GOT3 (cell line): ENCODE results near the gene EPHA8.

Experiments
- DNase-seq: peaks from one replicate; lab custom pipeline; 2025; ENCODE audit warnings: mixed read lengths; lab: John Stamatoyannopoulos, UW

Gene EPHA8

DNA sequence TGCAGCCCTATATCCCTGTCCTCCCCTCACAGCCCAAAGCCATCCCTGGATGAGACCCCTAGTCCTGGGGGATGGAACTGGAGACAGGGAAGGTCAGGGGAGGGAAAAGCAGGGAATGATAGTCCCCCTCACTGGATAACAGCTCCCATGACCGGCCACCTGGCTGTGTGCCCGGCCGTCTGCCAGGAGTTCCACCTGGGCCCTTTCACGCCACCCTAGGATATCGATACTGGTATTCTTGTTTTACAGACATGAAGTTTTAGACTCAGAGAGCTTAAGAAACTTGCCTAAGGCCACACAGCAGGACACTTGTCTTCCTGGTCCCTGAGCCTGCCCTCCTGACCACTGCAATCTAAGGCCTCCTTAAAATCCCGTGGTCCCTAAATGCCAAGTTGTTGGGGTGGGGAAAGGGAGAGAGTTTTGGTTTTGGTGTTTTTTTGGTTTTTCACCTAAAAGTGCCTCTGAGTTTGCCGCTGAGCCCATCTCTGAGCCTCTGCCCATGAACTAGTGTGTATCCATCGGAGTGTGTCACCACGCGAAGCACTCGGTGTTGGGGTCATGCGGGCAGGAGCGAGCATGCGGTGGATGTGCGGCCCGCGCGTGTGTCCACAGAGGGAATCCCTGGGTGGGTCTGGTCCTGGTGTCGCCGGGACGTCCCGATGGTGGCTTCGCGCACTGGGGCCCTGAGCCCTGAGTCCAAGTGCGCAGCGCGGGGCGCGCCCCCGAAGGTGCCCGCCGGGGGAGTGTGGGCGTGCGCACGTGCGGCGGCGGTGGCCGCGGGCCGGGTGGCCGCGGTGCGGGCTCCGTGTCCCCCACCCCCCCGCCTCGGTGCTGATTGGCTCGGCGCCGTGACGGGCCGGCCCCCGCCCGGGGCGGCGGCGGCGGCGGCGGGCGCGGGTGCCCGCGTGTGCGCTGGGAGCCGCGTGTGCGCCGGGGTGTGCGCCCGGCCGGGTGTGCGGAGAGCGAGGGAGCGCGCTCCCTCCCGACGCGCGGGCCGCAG, at the start of gene EPHA8:
Gene EPHA8 (plus strand): TSS at position 906 of the 1,000 bp plus-strand sequence. CDS start 147 bp downstream, outside the sequence.
- no peak for DNase-seq

DNA sequence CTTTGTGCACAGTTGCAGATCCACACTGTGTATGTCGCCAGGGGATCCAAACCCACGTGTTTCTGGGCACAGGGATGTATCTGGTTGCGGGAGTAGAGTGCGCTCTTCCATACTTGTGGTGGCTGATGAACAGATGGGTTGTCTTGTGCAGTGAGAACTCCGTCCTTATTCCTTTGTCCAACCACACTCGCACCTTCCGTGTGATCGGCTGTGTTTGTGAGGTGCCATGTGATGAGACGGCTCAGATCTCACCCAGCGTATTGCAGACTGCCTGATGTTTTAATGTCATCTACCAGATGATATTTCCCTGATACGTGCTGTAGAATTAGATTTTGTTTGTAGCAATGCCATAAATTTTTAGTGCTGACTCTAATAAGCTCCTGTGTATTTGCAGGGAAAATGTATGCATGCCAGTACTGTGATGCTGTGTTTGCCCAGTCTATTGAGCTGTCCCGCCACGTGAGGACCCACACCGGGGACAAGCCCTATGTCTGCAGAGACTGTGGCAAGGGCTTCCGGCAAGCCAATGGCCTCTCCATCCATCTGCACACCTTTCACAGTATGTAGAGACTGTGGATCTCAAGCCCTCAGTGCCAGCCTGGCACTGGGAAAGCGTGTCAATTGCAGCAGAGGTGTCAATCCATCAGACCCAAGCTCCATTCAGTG, 46.2 kb upstream of the EPHA8 start:
- DNase-seq, result no peak

- no peak for DNase-seq
Observed at GRCh38 chr1:22517956-22518355, 45.3 kb upstream of the EPHA8 start.

- no peak for DNase-seq
Observed at GRCh38 chr1:22518379-22518778, 44.9 kb upstream of the EPHA8 start.

GRCh38 chr1:22520871-22521270, 42.4 kb upstream of the EPHA8 start:
- no peak for DNase-seq

GRCh38 chr1:22521692-22522091, 41.6 kb upstream of the EPHA8 start:
- no peak for DNase-seq

DNA sequence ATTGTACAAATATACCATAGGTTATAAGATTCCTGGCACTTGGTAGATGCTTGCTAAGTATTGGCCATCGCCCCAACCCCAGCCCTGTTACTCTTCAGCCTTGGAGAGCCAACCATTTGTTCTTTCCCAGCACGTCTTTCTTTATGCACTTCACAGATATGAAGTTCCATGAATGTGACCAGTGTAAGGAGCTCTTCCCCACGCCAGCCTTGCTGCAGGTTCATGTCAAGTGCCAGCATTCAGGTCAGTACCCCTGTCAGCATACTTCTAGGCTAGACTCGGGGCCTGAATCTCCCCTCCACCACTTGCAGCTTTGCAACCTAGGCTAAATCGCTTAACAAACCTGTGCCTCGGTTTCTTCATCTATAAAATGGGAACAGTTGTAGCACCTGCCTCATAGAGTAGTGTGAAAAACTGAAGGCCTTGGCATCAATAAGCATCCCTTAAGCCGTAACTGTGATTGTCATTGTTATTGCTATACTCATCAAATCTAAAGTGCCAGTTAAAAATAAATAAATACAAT, 41.0 kb upstream of the EPHA8 start:
- DNase-seq, result no peak

- DNase-seq, result no peak
Observed at GRCh38 chr1:22524481-22524880, 38.8 kb upstream of the EPHA8 start.

DNA sequence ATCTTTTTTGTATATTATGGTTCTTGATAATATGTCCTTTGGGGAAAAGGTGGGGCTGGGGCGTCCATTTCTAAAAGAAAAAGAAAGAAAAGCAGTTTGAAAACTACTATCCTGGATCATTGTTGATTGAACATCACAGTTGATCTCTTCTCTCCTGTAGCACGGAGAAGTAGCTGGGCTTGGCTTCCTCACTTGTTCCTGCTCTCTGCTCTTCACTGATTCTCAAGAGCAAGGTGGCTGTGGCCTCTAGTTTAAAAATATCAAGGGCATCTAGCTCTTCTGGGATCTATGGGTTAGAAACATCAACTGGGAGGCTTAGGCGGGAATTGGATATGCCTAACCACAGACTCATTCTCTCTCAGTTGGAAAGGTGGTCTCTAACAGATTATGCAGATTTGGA, 38.1 kb upstream of the EPHA8 start:
- no peak for DNase-seq

DNA sequence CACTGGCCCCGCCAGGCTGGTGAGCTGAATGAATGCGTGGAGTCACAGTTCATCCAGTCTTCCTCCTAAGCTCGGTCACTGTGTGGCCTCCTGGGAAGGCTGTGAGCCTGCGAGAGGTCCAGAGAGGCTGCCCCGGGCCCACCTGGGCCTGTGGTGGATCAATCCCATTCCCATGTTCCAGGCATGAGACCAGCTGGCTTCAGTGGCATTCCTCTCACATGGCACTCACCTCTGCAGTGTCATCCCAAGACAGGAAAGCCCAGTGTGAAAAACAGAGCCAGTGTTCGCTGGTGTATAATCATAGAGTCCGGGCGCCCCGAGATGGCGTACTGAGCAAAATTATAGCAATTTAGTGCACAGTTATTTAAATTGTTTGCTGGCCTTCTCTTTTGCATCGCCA, 37.6 kb upstream of the EPHA8 start:
- no peak for DNase-seq

DNA sequence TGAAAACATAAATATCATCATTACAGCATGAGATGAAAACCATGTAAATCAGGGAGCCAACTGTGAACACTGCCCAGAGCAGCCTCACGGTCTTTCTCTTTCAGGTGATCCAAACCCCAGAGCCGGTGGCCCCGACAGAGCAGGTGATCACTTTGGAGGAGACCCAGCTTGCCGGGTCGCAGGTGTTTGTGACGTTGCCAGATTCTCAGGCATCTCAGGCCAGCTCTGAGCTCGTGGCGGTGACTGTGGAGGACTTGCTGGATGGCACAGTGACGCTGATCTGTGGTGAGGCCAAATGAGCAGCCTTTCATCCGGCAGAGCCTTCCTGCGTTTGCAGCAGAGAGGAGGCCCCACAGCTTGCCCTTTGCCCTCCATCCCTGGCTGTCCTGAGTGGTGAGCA, 37.2 kb upstream of the EPHA8 start:
- no peak for DNase-seq

GRCh38 chr1:22526677-22527076, 36.6 kb upstream of the EPHA8 start:
- no peak for DNase-seq

DNA sequence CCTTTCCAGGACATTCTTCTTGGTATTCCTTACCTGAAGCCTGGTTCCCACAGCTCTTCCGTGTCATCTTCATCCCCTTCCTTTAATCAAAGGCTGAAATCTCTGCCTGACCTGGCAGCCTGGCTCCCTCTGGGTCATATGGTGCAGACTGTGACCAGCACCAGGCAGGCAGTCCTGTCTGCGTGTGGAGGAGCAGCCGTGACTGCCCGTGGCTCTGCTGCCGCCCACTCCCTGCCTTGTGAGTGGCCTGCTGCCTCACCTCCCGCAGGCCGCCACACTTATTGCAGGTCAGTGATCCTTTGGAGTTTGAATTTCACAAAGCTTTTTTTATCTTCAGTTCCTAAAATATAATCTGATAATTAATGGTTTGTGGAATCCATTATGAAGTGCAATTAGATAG, 36.2 kb upstream of the EPHA8 start:
- DNase-seq, result no peak

GRCh38 chr1:22527555-22528296, 35.6 kb upstream of the EPHA8 start:
- no peak for DNase-seq

GRCh38 chr1:22528451-22528850, 34.8 kb upstream of the EPHA8 start:
- no peak for DNase-seq

GRCh38 chr1:22529901-22530621, 33.2 kb upstream of the EPHA8 start:
- DNase-seq, result no peak

- no peak for DNase-seq
Observed at GRCh38 chr1:22530715-22531114, 32.6 kb upstream of the EPHA8 start.

- no peak for DNase-seq
Observed at GRCh38 chr1:22531251-22531650, 32.0 kb upstream of the EPHA8 start.

DNA sequence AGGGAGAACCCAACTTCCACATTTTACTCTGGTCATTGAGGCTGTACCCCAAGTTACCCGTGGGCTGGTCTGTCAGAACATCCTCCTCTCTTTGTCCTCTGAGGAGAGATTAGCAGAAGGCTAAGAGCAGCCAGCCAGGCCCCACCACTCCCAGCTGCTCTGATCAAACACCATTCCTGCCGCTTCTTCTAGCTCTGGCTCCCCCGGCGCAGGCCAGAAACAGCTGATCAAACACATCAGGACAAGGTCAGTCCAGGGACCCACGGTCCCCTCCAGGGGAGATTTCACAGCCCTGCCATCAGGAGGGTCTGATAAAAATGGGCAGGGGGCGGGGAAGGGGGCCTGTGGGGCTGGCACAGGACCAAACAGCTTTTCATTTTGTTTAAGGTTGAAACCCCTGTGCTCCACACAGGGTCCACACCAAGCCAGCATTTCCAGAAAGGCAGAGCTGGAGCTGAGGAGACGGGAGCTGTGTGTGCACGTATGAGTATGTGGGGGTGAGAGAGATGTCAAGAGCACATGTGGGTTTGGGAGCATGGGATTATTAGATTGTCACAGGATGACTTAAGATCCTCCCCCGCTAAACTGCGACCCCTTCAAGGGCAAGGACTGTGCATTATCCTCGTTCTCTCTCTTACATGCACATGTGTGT, 29.9 kb upstream of the EPHA8 start:
- no peak for DNase-seq

DNA sequence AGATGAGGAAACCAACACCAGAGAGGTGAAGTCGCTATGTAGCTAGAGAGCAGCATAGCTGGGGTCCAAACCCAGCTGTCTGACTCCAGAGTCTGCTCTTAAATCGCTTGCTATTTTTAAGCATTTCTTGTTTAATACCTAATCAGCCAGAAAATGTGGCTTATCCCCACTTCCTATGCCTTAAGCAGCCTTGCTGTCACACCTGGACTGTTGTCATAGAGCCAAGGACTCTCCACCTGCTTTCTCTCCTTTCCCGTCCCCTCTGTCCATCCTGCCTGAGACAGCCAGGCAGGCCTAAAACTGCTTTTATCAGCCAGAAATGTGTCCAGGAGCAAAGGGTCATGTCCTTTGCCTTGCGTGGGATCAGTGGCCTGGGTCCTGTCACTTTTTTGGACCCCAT, 28.3 kb upstream of the EPHA8 start:
- DNase-seq, result no peak

DNA sequence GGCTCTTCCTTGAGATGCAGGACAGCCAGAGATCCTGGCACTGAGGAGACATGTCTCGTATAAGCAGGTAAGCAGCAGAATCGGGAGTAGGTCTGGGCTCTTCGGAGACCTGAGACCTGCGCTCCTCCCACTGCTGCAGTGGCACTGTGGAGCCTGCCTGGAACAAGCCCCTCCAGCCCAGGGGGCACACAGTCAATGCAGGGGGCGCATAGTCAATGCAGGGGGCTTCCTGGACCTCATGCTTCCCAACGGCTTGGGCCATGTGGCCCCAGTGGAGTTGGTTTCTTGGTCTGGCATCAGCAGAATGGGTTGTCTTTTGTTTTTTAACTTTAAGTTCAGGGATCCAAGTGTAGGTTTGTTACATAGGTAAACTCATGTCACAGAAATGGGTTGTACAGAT, 27.9 kb upstream of the EPHA8 start:
- no peak for DNase-seq
